ENCODE measurements around the gene ZNF343.
"Not testable (repeated sequence)": the region's sequence is repeated elsewhere in the genome, so short reads cannot be mapped to it uniquely, and the experiment has no call there.

The ZNF343 gene

DNA sequence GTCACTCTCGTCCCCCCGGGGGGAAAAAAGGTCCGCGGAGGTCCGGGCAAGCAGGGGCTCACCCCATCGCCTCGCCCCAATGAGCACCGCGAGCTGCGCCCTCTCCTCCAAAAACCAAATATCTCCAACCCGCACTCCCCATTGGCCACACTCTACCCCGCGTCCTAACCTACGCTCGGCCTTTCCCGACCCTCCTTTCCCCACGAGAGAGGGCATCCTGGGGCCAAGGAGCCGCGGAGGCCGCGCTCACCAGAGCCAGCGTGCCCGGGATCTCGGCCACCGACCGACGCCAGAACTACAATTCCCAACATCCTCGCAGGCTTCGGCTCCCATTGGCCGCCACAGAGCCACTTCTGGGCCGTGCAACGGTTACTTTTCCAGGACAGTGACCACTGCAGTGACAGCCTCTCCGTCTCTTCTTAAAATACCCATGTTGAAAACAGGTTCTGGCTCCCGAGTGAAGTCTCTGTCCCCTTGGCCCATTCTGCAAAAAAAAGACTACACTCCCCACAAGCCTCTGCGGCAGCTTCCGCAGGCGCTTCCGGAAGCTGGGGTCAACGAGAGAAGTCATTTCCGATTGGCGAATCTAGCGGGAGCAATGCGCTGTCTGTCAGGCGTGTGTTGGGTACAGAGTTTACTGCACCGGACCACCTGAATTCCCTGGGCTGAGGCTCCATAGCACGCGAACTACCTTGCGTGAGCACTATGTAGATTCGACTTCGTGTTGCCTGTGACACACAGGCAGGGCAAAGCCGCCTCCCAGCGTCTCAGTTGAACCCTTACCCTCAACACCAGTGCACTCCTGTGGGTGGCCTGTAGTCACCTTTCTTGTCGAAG, at the start of gene ZNF343:
Gene ZNF343, minus strand, starts transcription at position 285 of the 837 bp plus-strand sequence. CDS start 15,020 bp downstream, outside the sequence.
- DNase-seq (ENCODE audit: low spot score): peak; percentile 90

- no peak for DNase-seq (ENCODE audit: low spot score)
Measured at GRCh38 chr20:2557873-2558580, 49.3 kb upstream of the ZNF343 start.

GRCh38 chr20:2545594-2545993, 36.9 kb upstream of the ZNF343 start:
- no peak for DNase-seq (ENCODE audit: low spot score)

DNA sequence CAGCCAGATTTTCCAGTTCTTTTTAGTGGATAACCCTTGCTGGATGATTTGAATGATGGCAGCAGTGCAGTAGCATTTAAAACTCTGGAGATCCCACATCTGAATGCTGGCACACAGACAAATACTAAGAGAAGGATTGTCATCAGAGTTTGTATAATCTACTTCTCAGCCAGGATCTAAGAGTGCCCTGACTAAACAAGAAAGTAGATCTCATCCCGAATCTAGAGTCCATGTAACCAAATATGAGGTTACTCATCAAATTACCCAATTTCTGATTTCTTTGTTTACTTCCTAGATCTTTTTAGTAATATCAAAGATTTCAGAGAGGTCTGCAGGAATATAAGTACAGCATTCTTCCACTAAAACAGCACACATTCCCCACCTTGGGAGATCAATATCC, 35.5 kb upstream of the ZNF343 start:
- no peak for DNase-seq (ENCODE audit: low spot score)

DNA sequence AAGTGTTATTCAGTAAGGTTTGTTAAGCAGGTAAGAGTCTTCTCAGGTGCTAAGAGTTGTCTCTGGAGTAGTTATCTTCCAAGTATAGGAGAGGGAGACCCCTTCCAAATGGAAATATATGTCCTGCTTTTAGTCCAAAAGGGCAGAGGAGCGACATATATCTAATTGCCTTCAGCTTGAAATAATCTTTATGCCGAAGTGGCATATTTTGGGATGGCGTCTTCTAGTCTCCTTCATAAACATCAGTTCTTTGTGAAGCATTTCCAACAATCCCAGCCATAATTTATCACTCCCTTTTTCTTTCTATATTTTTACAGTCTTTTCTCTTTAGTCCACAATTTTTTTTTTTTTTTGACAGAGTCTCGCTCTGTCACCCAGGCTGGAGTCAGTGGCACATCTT, 33.6 kb upstream of the ZNF343 start:
- no peak for DNase-seq (ENCODE audit: low spot score)

DNA sequence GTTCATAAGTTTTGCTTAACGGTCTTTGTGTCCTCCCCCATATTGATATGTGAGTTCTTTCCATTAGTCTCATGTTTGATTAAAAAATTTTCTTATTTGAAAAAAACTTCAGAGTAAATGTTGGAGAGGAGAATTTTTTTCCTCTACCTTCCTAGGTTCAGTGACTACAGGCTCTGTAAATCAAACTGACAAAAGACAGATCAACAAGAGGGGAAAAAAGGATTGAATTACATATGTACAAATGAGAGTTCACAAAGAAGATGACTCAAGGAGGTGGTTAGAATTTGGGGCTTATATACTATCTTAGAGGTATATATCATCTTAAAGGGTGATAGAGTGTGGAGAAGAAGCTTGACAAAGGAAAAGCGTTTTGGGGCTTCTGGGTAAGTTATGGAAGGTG, 33.2 kb upstream of the ZNF343 start:
- DNase-seq (ENCODE audit: low spot score): no peak

DNA sequence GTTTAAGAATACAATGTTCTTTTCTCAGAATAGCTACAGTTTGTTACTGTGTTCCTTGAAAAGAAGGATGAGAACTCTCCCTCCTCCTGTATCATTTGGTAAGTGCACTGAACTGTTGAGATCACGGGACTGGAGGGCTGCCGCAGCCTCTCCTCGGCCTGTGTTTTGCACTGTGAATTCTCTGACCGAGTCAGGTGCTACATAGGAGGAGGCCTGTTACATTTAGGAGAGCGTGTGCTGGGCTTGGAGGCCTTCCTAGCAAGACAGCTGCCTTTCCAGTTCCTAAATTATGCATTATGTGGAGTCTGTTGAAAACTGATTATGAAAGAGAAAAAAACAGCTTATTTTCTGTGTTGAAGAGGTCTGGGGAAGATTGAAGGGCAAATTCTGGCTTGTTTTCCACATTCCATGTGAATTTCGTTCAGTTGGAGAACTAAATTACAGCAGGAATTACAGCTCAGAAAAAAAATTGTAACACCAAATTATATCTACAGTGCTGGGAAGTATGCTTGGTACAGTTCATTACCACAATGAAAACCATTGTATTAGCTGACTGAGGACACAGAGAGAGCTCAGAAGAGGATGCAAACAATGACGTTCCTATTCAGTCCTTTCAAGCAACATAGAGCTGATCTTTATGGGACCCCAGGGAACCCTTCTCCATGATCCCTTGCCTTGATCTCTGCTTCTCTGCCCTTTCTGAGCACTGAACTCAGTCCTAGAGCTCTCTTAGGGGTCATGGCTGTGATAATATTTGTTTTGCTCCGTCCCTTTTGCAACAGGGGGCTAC, 30.4 kb upstream of the ZNF343 start:
- peak; percentile 40 for DNase-seq (ENCODE audit: low spot score)

- no peak for DNase-seq (ENCODE audit: low spot score)
Measured at GRCh38 chr20:2538356-2538755, 29.6 kb upstream of the ZNF343 start.

GRCh38 chr20:2537101-2537500, 28.4 kb upstream of the ZNF343 start:
- DNase-seq (ENCODE audit: low spot score): no peak

GRCh38 chr20:2536560-2536986, 27.9 kb upstream of the ZNF343 start, which contains the start of gene TMC2:
TSS of gene TMC2 (plus strand) at chr20:2536573. CDS start at chr20:2536622, 49 bp downstream.
- DNase-seq (ENCODE audit: low spot score): no peak

GRCh38 chr20:2535711-2536559, 27.2 kb upstream of the ZNF343 start:
- DNase-seq (ENCODE audit: low spot score): no peak

DNA sequence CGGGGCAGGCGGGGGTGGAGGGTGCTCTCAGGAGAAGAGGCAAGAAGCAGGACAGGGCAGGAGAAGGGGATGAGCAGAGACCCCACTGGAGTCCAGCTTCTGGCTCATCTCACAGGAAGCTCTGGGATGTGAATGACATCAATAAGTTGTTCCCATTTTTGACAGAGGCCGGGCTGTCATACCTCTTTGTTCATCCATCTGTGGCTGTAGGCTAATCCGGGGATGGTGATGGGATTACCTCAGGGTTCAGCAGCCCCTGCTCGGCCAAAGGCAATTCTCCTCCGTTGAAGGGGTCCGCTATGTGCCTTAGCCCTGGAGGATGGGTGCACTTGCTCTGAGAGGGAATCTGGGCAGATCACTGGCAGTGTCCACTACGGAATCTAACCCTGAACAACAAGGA, 24.4 kb upstream of the ZNF343 start:
- no peak for DNase-seq (ENCODE audit: low spot score)

GRCh38 chr20:2528671-2529271, 20.1 kb upstream of the ZNF343 start:
- DNase-seq (ENCODE audit: low spot score): no peak

- no peak for DNase-seq (ENCODE audit: low spot score)
Measured at GRCh38 chr20:2527762-2528161, 19.0 kb upstream of the ZNF343 start.

DNA sequence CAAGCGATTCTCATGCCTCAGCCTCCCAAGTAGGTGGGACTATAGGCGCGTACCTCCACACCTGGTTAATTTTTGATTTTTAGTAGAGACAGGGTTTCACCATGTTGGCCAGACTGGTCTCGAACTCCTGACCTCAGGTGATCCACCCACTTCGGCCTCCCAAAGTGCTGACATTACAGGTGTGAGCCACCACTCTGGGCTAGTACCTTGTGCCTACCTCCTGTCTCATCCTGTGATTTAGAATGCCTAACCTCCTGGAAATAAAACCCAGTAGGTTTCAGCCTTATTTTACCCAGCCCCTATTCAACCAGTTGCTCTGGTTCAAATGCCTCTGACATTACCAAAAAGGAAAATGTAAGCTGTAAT, 17.5 kb upstream of the ZNF343 start:
- DNase-seq (ENCODE audit: low spot score): not testable (repeated sequence)

DNA sequence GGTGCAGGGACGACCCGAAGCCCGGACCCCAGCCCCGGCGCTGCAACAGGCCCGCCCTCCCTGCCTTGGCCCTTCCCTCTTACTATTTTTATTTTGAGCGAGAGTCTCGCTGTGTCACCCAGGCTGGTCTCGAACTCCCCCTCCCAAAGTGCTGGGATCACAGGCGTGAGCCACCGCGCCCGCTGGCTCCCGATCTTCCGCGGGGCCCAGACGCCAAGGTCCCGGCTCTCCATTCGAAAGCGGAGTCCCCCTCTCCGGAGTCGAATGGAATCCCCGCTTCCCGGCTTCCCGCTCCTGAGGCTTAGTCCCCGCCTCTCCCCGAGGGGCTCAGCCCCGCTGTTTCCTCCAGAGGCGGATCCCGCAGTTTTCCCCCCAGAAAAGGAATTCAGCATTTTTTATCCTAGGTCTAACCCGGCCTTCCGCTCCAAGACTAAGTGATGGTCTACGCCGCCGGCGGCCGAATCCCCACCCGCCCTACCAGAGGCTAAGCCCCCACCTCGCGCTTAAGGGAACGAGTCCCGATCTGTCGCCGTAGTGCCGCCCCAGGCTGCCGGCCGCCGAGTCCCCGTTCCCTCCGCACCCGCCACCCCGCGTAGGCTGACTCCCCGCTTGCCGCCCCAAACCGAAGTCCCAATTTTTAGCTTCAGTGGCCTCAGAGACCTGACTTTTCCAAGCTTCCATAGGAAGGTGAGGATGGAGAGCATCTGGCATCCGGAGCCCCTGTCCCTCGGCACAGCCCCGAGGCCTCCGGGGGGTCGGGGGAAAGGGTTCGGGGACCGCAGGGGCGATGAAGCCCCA, 16.2 kb upstream of the ZNF343 start:
- DNase-seq (ENCODE audit: low spot score): peak; percentile 73

- DNase-seq (ENCODE audit: low spot score): peak; percentile 82
Measured at GRCh38 chr20:2523919-2524708, 15.4 kb upstream of the ZNF343 start.

- DNase-seq (ENCODE audit: low spot score): not testable (repeated sequence)
Measured at GRCh38 chr20:2522826-2523429, 14.2 kb upstream of the ZNF343 start.
